HG03159 (cell line): ENCODE results near the gene TTC9.
A peak's percentile ranks its signal among the peaks of the same experiment; 100 is the strongest.
"Not testable (repeated sequence)": the region's sequence is repeated elsewhere in the genome, so short reads cannot be mapped to it uniquely, and the experiment has no call there.

Source experiments
- ATAC-seq: cut with Tn5 transposase; IDR thresholded peaks from one replicate; pipeline ENCODE4 v1.9.1; 2021; ENCODE audit warnings: mild to moderate bottlenecking, moderate library complexity; ENCODE audit not compliant: unreplicated experiment

The TTC9 gene

DNA sequence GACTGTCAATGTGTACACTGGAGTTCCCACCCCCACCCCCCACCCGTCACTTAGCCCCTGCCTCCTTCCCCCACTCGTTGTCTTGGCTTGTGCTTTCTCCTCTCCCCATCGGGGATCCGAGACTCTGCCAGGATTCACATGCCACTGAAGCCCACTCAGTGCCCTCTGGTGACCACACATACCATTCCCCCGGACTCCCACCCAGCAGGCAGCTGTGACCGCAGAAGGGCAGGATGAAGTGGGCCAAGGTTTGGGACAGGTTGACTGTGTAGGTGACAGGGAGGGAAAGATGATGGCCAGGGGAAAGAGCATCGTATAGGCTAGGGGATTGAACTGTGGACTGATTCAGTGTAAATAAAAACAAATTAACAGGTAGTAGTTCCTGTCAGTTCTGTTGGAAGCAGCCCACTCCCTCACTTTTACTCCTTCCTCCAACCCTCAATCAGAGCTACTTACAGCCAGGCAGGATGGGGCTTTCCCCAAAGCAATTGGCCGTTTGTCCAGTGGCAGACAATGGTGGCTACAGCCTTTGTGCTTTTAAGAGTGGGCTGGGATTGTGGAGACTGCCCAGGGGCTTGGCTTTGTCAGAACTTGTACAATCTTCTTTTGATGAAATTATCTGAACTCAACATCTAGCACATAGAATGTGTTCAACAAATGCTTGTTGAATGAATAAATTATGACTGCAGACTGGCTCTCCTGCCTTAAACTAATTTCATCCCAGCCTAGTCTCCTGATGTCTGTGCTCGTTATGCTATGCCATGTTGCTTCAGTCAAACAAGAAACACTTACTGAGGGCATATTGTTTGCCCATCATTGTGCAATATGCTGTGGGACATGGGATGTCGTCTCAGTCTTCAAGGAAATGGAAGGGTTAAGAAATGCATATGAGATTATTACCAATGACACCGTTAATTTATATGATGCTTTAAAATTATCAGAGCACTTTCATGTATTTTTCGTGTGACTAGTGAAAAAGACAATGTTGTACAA is 30.2 kb downstream of the TTC9 start:
- no peak for ATAC-seq

DNA sequence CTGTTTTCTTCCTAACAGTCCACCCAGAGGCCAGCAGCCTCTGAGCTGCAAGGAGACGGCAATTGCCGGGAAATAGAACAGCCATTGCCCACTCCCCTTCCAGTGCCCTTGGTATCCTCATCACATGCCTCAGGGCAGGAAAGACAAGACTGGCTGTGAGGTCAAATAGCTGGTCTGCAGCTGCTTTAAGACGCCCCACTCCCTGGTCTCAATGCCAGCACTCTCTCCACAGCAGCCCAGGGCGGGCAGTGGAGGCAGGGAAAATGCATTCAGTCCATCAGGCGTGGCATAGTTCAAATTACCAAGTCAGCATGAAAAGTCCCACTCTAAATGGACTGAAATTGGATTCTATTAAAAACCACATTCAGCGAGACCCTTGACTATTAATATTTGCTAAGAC is 35.6 kb downstream of the TTC9 start:
- ATAC-seq = no peak

DNA sequence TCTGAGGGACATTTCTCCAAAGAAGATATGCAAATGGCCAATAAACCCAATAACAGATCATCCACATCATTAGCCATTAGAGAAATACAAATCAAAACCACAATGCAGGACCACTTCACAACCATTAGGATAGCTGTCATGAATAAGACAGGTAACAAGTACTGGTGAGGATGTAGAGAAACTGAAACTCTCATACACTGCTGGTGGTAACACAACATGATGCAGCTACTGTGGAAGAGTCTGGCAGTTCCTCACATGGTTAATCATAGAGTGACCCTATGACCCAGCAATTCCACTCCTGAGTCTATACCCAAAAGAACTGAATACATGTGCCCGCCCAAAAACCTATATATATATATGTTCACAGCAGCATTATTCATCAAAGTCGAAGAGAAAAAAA is 39.0 kb downstream of the TTC9 start:
- no peak for ATAC-seq

DNA sequence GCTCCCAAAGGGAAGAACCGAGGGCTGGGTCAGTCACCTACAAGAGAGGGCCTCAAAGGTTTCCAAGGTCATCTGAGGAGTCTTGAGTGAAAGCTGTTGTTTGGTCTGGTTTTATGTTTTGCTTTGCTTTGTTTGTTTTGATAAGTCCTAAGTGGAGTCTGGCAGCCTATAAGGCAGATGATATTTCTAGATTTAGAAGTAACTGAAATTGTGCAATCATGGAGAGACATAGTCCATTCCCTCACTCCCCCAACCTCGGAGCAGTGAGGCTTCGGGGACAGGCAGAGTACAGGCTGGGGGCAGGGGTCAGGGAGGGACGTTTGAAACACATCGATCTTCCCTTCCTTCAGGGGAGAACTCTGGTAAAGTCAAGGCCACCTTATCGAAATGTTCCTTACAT is 42.3 kb downstream of the TTC9 start:
- no peak for ATAC-seq

DNA sequence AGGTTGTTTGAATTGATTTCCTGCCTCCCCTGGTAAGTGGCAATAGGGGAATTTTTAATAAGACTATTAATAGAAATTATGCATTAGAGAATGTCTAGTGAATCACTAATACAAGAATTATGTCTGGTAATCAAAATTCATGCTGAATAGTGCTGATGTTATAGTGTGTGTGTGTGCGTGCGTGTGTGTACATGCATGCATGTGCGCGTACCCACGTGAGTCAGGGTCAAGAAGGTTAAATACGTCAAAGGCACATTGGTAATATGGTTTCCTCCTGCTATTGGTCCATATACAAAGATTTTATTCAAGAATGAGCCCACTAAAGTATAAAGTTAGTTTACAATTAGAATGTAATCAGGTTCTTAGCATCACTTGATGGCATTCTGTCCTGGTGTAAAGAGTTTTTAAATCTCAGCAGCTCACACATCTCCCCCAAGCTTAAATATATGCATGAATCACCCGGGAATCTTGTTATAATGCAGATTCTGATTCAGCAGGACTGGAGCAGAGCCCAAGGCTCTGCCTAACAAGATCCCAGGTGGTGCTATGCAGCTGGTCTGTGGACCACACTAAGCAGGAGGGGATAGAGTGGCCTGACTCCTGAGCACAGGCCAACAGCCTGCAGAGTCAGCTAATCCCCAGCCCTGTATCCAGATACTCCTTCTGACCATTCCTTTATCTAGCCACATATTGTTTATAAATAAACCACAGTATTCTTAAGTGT is 43.9 kb downstream of the TTC9 start:
- ATAC-seq = no peak

DNA sequence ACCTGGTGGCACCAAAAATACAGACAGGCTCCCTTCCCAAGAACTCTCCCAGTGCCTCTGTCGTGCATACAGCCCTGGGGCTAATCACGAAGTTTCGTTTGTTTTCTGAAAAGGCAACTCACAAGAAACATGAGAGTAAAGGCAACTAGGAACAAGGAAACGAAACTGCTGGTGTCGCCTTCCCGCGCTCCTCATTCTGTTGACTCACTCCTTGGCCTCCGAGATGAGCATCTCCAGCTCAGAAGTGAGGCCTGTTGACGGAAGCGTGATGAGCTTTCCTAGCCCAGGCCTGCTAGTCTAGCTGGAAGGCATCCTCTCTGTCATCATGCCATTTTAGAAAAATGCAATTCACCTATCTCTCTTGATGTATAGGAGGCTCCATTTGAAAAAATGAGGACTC is 50.5 kb downstream of the TTC9 start:
- no peak for ATAC-seq

DNA sequence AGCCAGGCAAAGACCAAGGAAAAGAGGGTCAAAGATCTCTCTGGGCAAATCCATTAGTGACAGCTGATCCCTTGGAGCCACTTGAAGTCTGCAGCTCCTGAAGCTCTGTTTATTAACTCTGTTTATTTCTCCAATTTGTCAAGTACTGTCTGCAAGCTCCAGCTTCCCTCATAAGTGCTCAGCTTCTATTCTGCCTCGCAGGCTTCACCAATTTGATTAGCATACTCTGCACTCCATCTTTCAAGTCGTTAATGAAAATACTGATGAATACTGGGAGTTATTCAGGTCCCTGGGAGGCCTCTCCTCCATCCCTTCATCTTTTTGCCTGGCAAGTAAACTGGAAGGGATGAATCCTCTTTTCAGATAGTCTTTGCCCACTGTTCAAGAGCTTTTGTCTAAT is 54.3 kb downstream of the TTC9 start:
- ATAC-seq = no peak

DNA sequence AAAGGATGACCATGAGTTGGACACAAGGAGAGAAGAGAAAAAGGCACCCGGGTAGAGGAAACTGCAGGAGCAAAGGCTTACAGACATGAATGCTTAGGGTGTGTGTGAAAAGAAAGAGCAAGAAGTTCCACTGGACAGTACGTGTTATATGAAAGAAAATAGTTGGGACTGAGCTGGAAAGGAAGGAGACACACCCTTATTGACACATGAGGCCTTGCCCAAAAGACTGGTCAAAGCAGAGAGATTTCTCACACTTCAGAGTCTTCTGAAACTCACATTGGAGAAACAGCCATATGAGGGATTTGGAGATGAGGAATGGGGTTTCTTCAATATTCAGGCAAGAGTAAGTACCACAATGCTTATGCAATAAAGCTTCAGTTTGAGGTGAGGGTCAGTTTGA is 56.0 kb downstream of the TTC9 start:
- no peak for ATAC-seq

DNA sequence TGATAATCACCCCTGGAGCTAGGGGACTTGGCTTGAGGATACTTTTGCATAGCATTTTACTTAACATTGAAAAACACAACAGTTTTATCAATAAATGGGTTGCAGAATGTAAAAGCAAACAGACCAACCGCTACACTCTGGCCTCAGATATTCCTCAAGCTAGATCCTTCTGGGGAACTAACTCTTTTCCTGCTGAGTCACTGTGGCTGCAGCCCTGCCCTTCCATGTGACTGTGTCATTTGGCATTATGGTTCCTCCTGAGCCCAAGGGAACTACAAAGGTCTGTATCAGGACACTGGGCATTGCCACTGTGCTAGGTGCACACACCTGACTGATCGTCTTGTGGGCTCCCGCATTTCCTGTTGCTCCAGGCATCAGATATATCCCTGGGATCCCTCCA is 56.6 kb downstream of the TTC9 start:
- ATAC-seq = no peak

DNA sequence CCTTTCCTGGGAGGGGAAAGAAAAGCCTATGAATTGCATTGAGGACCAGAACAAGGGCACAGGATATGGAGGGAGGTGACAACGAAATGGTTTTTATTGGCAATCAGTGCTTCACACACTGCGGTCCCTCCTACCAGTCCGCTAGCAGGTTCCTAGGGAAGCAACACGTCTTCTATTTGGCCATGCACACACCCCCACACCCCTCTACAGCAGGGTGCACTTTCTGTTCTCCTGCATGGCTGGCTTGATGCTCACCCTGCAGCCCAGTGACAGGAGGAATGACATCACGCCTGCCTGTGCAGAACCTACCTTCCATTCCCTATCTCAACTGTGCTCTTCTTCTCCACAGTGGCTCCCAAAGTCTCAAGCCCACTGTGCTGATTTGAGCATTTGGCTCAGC is 57.9 kb downstream of the TTC9 start:
- ATAC-seq = no peak

DNA sequence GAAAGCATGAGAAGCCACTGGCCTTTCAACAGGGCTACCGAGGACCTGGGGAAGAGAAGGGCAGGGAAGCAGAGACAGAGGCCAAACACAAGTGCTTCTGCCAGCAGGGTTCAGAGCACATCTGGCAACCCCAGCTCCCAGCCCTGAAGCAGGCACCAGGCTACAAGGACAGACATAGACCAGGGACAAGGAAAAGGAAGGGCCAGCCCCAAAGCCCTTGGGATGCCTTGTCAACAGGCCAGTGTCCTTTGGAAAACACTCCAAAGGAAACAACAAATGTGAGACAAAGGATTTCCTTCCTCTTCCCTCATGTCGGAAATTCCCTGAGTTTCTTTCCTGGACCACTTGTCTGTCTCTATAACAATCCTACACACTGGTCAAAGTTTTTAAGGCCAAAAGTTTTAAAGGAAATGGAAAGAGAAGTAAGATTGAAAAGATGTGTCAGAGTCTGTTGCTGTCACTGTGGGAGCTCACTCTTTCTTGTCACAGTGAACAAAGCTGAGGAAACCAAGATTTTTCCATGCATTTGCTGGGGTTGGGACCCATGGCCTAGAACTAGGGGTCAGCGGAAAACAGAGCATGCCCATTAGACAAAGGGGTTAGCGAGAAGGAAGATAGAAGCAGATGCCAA is 59.4 kb downstream of the TTC9 start:
- ATAC-seq = no peak

DNA sequence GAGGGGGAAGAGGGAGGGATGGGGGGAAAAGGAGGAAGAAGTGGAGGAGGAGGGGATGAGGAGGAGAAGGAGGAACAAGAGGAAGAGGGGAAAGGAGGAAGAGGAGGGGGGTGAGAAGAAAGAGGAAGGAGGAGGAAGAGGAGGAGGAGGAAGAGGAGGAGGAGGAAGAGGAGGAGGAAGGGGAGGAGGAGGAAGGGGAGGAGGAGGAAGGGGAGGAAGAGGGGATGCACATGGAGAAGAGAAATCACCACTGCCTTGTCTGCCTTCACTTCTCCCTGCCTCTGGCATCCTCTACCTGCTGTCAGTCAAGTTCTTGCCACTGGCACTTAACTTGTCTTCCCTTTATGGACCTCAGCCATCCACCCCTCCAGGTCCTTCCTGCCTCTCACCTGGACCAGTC is 59.9 kb downstream of the TTC9 start:
- ATAC-seq = no peak

DNA sequence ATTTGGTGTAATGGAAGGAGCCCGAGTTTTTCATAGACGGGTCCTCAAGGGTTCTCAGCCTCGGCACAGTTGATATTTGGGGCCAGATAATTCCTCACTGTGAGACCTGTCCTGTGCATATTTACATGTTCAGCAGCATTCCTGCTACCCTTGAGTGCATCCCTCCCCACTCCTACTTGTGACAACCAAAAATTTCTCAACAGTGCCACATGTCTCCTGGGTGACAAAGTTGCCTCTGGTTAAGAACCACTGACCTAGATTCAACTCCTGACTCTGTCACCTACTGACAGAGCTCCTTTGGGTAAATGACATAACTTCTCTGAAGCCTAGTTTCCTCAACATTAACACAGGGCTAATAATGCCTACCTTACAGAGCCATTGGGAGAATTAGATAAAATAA is 60.4 kb downstream of the TTC9 start:
- ATAC-seq = no peak

DNA sequence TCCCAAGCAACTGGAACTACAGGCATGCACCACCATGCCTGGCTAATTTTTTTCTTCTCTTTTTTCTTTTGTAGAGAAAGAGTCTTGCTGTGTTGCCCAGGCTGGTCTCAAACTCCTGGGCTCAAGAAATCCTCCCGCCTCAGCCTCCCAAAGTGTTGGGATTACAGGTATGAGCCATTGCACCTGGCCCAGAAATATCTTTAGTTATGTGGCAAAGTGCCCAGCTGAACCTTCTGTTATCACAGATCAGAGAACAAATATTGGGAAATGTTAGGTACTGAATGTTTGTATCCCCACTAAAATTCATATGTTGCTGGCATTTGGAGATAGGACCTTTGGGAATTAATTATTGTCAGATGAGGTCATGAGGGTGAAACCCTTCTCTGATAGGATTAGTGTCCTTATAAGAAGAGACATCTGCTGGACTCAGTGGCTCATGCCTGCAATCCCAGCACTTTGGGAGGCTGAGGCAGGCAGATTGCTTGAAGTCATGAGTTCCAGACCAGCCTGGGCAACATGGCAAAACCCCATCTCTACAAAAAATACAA is 62.0 kb downstream of the TTC9 start:
- ATAC-seq = not testable (repeated sequence)

DNA sequence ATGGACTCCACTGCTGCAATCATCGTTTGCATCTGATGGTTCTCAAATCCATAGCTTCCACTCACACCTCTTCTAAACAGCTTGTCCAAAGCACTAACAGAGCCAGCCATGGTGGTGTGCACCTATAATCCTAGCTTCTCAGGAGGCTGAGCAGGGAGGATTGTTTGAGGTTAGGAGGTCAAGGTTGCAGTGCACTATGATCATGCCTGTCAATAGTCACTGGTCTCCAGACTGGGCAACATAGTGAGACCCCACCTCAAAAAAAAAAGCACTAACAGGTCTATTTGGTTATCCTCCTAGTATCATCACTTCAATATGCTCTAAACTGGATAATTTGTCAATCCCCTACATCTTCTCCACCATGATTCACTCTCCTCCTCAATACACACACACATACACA is 63.2 kb downstream of the TTC9 start:
- no peak for ATAC-seq

DNA sequence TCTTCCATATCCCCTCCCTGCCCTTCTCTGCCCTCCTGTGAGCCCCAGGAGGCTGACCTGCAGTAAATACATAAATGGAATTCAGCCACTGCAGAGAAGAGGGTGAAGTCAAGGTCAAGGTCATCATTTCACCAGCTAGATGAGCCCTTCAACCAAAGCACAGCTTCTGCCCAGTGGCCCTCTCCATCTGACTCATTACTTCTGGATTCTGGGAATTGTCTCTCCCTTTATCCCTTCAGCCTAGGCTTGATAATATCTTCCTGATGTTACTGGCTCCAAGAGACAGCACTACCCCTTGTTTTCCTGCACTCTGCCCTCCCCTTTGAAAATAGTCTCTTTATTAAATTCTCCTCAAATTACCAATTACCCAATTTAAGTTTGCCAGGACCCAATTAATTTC is 64.5 kb downstream of the TTC9 start:
- no peak for ATAC-seq

DNA sequence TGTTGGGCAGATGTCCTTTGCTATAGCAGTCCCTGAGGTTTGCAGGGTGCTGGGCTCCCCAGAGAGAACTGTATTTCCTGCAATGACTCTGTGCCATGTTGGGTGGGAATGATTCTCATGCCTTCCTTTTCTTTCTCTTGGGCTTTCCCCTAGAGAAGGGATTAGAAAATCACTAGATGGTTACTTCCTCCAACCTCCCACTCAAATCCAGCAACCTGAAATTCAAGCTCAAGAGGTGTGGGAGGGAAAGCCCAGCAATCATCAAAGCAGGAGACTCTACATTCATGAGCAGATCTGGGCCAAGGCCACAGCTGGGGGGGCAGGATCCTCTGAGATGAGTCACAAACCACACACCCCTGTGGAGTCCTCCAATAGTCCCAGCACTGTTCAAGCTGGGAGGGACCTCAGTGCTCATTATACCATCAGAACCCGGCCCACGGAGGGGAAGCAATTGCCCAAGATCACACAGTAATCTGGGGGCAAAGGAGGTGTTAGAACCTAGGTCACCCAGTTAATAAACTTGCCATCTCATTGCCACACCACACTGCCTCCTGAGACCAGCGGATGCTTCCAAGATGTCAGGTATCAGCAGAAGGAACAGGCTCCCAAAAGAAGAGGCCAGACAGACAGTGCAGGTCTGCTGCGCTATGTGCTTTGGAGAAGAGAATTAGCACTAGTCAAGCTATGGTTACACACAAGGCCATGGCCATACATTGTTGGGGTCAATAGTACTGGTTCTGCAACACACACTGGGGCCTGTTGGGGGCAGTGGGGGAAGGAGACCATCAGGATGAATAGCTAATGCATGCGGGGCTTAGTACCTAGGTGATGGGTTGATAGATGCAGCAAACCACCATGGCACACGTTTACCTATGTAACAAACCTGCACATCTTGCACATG is 65.7 kb downstream of the TTC9 start:
- ATAC-seq = peak; percentile 54

DNA sequence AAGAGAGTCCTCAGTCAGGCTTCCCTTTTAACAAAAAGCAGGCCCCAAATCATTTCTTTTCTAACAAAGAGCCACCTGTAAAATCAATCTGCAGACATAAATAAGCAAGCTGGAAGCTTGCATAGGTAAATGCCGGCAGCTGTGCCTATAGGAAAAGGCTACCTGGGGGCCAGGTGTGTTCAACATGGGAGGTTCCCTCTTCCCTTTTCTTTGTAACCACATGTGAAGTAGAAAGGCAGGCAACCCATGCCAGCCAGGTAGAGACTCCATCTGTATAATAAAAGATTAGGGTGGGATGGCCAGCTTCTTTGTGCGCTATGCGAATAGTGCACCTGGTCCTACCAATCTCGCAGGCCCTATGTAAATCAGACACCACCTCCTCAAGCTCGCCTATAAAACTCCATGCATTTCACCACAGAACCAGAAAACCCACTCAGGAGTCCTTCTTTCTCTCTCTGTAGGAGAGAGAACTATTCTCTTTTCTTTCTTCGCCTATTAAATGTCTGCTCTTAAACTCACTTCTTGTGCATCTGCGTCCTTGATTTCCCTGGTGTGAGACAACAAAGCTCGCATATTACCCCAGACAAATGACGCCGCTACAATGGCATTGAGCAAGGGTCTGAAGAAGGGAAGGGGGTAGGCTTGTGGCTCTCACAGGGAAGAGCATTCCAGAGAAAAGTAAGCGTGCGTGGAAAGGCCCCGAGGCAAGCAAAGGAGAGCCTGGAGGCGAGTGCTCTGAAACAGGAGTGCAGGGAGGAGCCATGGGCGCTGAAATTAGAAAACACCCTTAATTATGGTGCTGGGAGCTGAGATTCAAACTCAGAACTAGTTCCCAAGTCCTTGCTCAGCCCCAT is 67.2 kb downstream of the TTC9 start:
- ATAC-seq = no peak

DNA sequence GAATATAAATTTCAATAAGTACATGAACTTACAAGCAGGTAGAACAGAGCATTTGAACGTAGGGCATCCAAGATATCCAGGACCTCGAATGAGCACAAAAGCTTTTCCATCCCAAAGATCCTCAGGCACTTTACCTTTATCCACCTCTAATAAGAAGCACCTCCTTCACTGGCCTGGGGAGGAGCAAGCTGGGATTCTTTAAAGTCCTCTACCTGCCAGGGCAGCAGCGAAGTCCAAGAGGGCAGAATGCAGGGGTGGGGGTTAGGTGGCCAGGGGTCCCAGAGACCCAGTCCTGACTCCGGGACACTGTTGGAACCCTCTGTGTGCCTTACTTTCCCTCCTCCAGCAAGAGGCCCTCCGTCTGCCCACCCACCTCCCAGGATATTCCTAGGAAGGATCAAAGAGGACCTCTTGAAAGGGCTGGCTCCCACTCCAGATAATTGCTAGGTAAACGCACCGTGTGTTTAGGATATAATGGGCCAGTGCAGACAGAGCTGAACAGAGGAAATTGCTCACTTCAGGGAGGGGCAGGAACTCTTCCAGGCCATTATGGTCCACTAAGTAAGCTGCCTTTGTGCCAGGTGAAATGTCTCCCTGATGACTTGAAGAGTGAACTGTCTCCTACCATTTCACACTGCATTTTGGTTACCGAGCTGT is 68.1 kb downstream of the TTC9 start:
- ATAC-seq = no peak
